Neural progenitor cell (in vitro differentiated cells): ENCODE measurements around the gene FYN.

Experiments used
- EZH2 ChIP-seq: fragments of 200-600 bp; sonication (generic); IDR thresholded peaks from 2 replicates; pipeline ENCODE4 v1.6.1; 2017; ENCODE audit warnings: antibody characterized with exemption, mild to moderate bottlenecking, moderate library complexity
- EZH2phosphoT487 ChIP-seq: fragments of 200-600 bp; sonication (generic); IDR thresholded peaks from 2 replicates; pipeline ENCODE4 v1.6.1; 2017; ENCODE audit warnings: antibody characterized with exemption
- TF ChIP-seq, protein P1 (sequence below): fragments of 200-600 bp; sonication (generic); IDR thresholded peaks from 2 replicates; pipeline ENCODE4 v1.5.1; 2017; ENCODE audit warnings: antibody characterized with exemption, mild to moderate bottlenecking

GRCh38 chr6:111779031-111779430 is 94.2 kb downstream of the FYN start:
- TF ChIP-seq, protein P1, sequence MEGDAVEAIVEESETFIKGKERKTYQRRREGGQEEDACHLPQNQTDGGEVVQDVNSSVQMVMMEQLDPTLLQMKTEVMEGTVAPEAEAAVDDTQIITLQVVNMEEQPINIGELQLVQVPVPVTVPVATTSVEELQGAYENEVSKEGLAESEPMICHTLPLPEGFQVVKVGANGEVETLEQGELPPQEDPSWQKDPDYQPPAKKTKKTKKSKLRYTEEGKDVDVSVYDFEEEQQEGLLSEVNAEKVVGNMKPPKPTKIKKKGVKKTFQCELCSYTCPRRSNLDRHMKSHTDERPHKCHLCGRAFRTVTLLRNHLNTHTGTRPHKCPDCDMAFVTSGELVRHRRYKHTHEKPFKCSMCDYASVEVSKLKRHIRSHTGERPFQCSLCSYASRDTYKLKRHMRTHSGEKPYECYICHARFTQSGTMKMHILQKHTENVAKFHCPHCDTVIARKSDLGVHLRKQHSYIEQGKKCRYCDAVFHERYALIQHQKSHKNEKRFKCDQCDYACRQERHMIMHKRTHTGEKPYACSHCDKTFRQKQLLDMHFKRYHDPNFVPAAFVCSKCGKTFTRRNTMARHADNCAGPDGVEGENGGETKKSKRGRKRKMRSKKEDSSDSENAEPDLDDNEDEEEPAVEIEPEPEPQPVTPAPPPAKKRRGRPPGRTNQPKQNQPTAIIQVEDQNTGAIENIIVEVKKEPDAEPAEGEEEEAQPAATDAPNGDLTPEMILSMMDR: no peak
- TF ChIP-seq EZH2 (no peak), EZH2phosphoT487 (no peak)
